H7 (cell line): ENCODE measurements around the gene PLA2G2C. TPM values are rescaled to one million over a fixed set of nuclear protein-coding genes. Genes with fewer than 3 reads are reported as not detected.
A peak's percentile ranks its signal among the peaks of the same experiment; 100 is the strongest.
"Not testable (repeated sequence)": the region's sequence is repeated elsewhere in the genome, so short reads cannot be mapped to it uniquely, and the experiment has no call there.

Experiments
- DNase-seq: peaks from one replicate; pipeline ENCODE4 v3.0.0; 2012
- H3K27me3 ChIP-seq: 2 replicates; pipeline ENCODE4 v1.6.0; 2011; ENCODE audit warnings: mild to moderate bottlenecking, low read length; ENCODE audit not compliant: control insufficient read depth, insufficient read depth
- H3K36me3 ChIP-seq: replicated peaks from 2 replicates; pipeline ENCODE4 v1.5.1; 2011; ENCODE audit warnings: low read length; ENCODE audit not compliant: control insufficient read depth, insufficient read depth
- H3K4me3 ChIP-seq: 2 replicates; pipeline ENCODE4 v1.5.1; 2011; ENCODE audit warnings: low read depth, mild to moderate bottlenecking, control low read depth, low read length, moderate library complexity; ENCODE audit not compliant: insufficient read depth
- total RNA-seq: library from RNA; depleted of rRNA; stranded (reverse); fragments of >200 nt; shearing (Covaris generic); gene quantifications from 2 replicates; pipeline ENCODE4 v1.2.3, GENCODE V29; 2014; rRNA removed

Gene PLA2G2C
- total RNA-seq = 0.04 TPM in 1 of 2 replicates, not detected in the other

GRCh38 chr1:20185834-20186782, at the start of gene PLA2G2C, which contains the start of gene UBXN10:
TSS of gene PLA2G2C (minus strand) at chr1:20186518. CDS start at chr1:20177363, 9,155 bp downstream.
TSS of gene UBXN10 (plus strand) at chr1:20186096. CDS start at chr1:20190562, 4,466 bp downstream.
- peaks cover 28% of the 10 kb centered on the region for H3K27me3 ChIP-seq
- DNase-seq = peak; percentile 91
- H3K36me3 ChIP-seq = no peaks in the 10 kb centered on the region

GRCh38 chr1:20234788-20235535, 48.6 kb upstream of the PLA2G2C start:
- Histone ChIP-seq H3K36me3 (no peaks in the 10 kb centered on the region), H3K4me3 (no peak overlapping the region), H3K27me3 (no peaks in the 10 kb centered on the region)
- no peak for DNase-seq

More at GRCh38 chr1:20185834-20186782, at the start of gene PLA2G2C, which contains the start of gene UBXN10:
- peak within 1 kb of the TSS; percentile 61 for H3K4me3 ChIP-seq

GRCh38 chr1:20233866-20234265, 47.5 kb upstream of the PLA2G2C start:
- H3K27me3 ChIP-seq = no peaks in the 10 kb centered on the region

GRCh38 chr1:20233394-20233793, 47.1 kb upstream of the PLA2G2C start:
- no peaks in the 10 kb centered on the region for H3K27me3 ChIP-seq
- H3K36me3 ChIP-seq = no peaks in the 10 kb centered on the region
- H3K4me3 ChIP-seq = no peak overlapping the region
- DNase-seq = peak; percentile 46

More at GRCh38 chr1:20233866-20234265, 47.5 kb upstream of the PLA2G2C start:
- Histone ChIP-seq H3K4me3 (no peak overlapping the region), H3K36me3 (no peaks in the 10 kb centered on the region)
- no peak for DNase-seq

GRCh38 chr1:20232564-20232963, 46.2 kb upstream of the PLA2G2C start:
- H3K4me3 ChIP-seq, H3K27me3 ChIP-seq, DNase-seq, H3K36me3 ChIP-seq: not testable (repeated sequence)

GRCh38 chr1:20229171-20229570, 42.9 kb upstream of the PLA2G2C start:
- Histone ChIP-seq H3K27me3 (peaks cover 4% of the 10 kb centered on the region; the same call in 1 of the 2 replicates), H3K36me3 (no peaks in the 10 kb centered on the region), H3K4me3 (no peak overlapping the region)
- no peak for DNase-seq

- Histone ChIP-seq H3K36me3 (no peaks in the 10 kb centered on the region), H3K4me3 (no peak overlapping the region), H3K27me3 (peaks cover 6% of the 10 kb centered on the region; the same call in 1 of the 2 replicates)
- no peak for DNase-seq
Measured at GRCh38 chr1:20228314-20228825, 42.1 kb upstream of the PLA2G2C start.

GRCh38 chr1:20227704-20228103, 41.4 kb upstream of the PLA2G2C start:
- Histone ChIP-seq H3K36me3 (no peaks in the 10 kb centered on the region), H3K27me3 (peaks cover 8% of the 10 kb centered on the region; the same call in 1 of the 2 replicates), H3K4me3 (no peak overlapping the region)
- DNase-seq = peak; percentile 40

- no peak overlapping the region for H3K4me3 ChIP-seq
Measured at GRCh38 chr1:20224546-20224945, 38.2 kb upstream of the PLA2G2C start.

GRCh38 chr1:20223551-20224419, 37.5 kb upstream of the PLA2G2C start:
- DNase-seq = peak; percentile 83
- H3K4me3 ChIP-seq = no peak overlapping the region
- peaks cover 8% of the 10 kb centered on the region; the same call in 1 of the 2 replicates for H3K27me3 ChIP-seq
- H3K36me3 ChIP-seq = no peaks in the 10 kb centered on the region

More at GRCh38 chr1:20224546-20224945, 38.2 kb upstream of the PLA2G2C start:
- Histone ChIP-seq H3K27me3 (peaks cover 8% of the 10 kb centered on the region; the same call in 1 of the 2 replicates), H3K36me3 (no peaks in the 10 kb centered on the region)
- DNase-seq = no peak

GRCh38 chr1:20223106-20223505, 36.8 kb upstream of the PLA2G2C start:
- no peaks in the 10 kb centered on the region for H3K36me3 ChIP-seq
- H3K27me3 ChIP-seq = peaks cover 8% of the 10 kb centered on the region; the same call in 1 of the 2 replicates
- H3K4me3 ChIP-seq = no peak overlapping the region
- no peak for DNase-seq

- H3K36me3 ChIP-seq = no peaks in the 10 kb centered on the region
- no peak for DNase-seq
- H3K4me3 ChIP-seq = no peak overlapping the region
- peaks cover 8% of the 10 kb centered on the region; the same call in 1 of the 2 replicates for H3K27me3 ChIP-seq
Measured at GRCh38 chr1:20220036-20220435, 33.7 kb upstream of the PLA2G2C start.

- H3K4me3 ChIP-seq, H3K36me3 ChIP-seq, DNase-seq, H3K27me3 ChIP-seq: not testable (repeated sequence)
Measured at GRCh38 chr1:20219053-20219452, 32.7 kb upstream of the PLA2G2C start.
